ENCODE measurements around the gene EHD4. TPM values are rescaled to one million over a fixed set of nuclear protein-coding genes. Genes with fewer than 3 reads are reported as not detected.

EHD4 gene
- total RNA-seq (2022; extraction: Qiagen RNA extraction): 9.9 to 12.4 TPM (median 11.5 TPM) in 5 replicates

DNA sequence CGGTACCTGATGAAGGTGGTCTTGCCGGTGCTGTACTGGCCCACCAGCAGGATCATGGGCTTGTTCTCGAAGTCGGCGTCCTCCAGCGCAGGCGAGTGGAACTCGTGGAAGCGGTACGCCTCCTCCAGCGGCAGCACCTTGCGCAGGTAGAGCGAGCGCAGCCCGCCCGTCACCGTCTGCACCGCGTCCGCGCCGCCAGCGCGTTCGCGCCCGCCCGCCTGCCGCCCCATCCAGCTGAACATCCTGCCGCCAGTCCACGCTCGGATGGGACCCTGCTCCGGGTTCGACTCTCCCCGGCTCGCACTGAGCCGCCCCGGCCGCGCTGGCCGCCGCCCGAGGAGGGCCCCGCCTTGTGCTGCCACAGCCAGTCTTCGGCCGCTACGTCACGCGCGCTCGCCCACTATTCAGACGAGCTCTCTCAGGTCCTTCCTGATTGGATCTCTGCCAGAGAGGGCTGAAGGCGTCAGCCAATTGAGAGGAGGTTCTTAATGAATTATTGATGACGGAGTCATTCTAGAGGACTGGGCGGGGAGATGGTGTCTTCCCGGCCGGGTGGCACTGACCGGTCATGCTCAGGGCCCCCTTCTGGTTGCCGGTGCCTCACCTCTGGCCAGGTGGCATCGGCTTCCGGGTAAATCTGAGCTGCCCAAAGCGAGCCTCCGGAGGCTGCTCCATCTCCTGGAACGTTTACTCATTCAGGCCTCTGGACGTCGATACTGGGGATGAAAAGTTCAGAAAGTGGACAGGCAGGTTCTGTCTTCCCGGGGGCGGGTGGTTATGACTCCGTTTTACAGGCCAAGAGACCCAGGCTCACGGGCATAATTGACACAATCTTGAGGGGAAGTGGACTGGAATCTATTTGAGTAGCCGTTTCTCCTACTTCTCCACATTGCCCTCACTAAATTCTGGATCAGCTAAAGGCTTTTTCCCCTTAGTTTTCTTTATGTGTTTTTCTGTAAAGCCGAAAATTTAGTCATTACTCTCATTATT, at the start of gene EHD4:
Gene EHD4, minus strand, starts transcription at position 305 of the 990 bp plus-strand sequence. Its CDS starts 63 bp downstream, at position 242.

GRCh38 chr15:42020713-42021273, 48.4 kb upstream of the EHD4 start, which contains the start of gene PLA2G4E:
Gene PLA2G4E (minus strand): TSS chr15:42021042. CDS start chr15:42021030, 12 bp downstream.

GRCh38 chr15:41893422-41894250, 78.7 kb downstream of the EHD4 start, which contains the start of gene SPTBN5:
Gene SPTBN5 (minus strand): TSS chr15:41894053. CDS start chr15:41893497, 556 bp downstream.

Other genes with a start within 250 kb of the EHD4 start
- gene MAPKBP1, start 198.1 kb downstream of the EHD4 start, total RNA-seq (2022; extraction: Qiagen RNA extraction): 3.0 to 6.0 TPM (median 4.2 TPM) in 5 replicates
- gene JMJD7, start 144.5 kb downstream of the EHD4 start, total RNA-seq (2022; extraction: Qiagen RNA extraction): 2.5 to 3.7 TPM (median 2.8 TPM) in 5 replicates
- 0.78 to 2.1 TPM (median 1.7 TPM) in 5 replicates for gene PLA2G4B, start 133.7 kb downstream of the EHD4 start, total RNA-seq (2022; extraction: Qiagen RNA extraction)
- 0.16 to 0.34 TPM (median 0.25 TPM) in 5 replicates for gene SPTBN5, start 78.5 kb downstream of the EHD4 start, total RNA-seq (2022; extraction: Qiagen RNA extraction)
- not detected in 5 replicates for gene PLA2G4E, start 48.5 kb upstream of the EHD4 start, total RNA-seq (2022; extraction: Qiagen RNA extraction)
- not detected in 5 replicates for gene PLA2G4D, start 122.0 kb upstream of the EHD4 start, total RNA-seq (2022; extraction: Qiagen RNA extraction)
- gene PLA2G4F, start 184.1 kb upstream of the EHD4 start, total RNA-seq (2022; extraction: Qiagen RNA extraction): not detected in 5 replicates
- gene VPS39, start 235.7 kb upstream of the EHD4 start, total RNA-seq (2022; extraction: Qiagen RNA extraction): 14.1 to 16.4 TPM (median 15.7 TPM) in 5 replicates

Data from A549 treated with Mapracorat at 1 μM for 4 hours (cell line).